GM19468 (cell line): ENCODE data around the gene FOXD1.

Source experiments
- ATAC-seq: cut with Tn5 transposase; IDR thresholded peaks from one replicate; pipeline ENCODE4 v1.9.1; 2021; ENCODE audit warnings: mild to moderate bottlenecking, moderate library complexity, moderate number of reproducible peaks; ENCODE audit not compliant: unreplicated experiment; ENCODE audit errors: extremely low read depth

The FOXD1 gene

GRCh38 chr5:73442996-73443627 lies 5.5 kb downstream of the FOXD1 start:
- no peak for ATAC-seq

GRCh38 chr5:73442231-73442811 lies 6.3 kb downstream of the FOXD1 start:
- ATAC-seq, result no peak

GRCh38 chr5:73441378-73441777 lies 7.2 kb downstream of the FOXD1 start:
- no peak for ATAC-seq

GRCh38 chr5:73440262-73440661 lies 8.3 kb downstream of the FOXD1 start:
- ATAC-seq, result no peak

GRCh38 chr5:73438645-73439470 lies 9.7 kb downstream of the FOXD1 start:
- no peak for ATAC-seq

- no peak for ATAC-seq
Observed at GRCh38 chr5:73437777-73438644, 10.6 kb downstream of the FOXD1 start.

- ATAC-seq, result no peak
Observed at GRCh38 chr5:73437101-73437776, 11.3 kb downstream of the FOXD1 start.

GRCh38 chr5:73436535-73437100 lies 12.0 kb downstream of the FOXD1 start:
- ATAC-seq, result no peak

GRCh38 chr5:73435759-73436534 lies 12.6 kb downstream of the FOXD1 start:
- no peak for ATAC-seq

- ATAC-seq, result no peak
Observed at GRCh38 chr5:73434907-73435306, 13.7 kb downstream of the FOXD1 start.

GRCh38 chr5:73434461-73434860 lies 14.1 kb downstream of the FOXD1 start:
- ATAC-seq, result no peak

GRCh38 chr5:73433982-73434342 lies 14.6 kb downstream of the FOXD1 start:
- no peak for ATAC-seq

- ATAC-seq, result no peak
Observed at GRCh38 chr5:73433272-73433981, 15.2 kb downstream of the FOXD1 start.

GRCh38 chr5:73431204-73431851 lies 17.2 kb downstream of the FOXD1 start:
- ATAC-seq, result no peak

- ATAC-seq, result no peak
Observed at GRCh38 chr5:73426034-73426433, 22.5 kb downstream of the FOXD1 start.

GRCh38 chr5:73424556-73424977 lies 24.0 kb downstream of the FOXD1 start:
- ATAC-seq, result no peak

- no peak for ATAC-seq
Observed at GRCh38 chr5:73422164-73422563, 26.4 kb downstream of the FOXD1 start.

GRCh38 chr5:73420666-73421065 lies 27.9 kb downstream of the FOXD1 start:
- no peak for ATAC-seq
